C4-2B (cell line): ENCODE data around the gene ZBTB12.
"Not testable (repeated sequence)": the region's sequence is repeated elsewhere in the genome, so short reads cannot be mapped to it uniquely, and the experiment has no call there.

ENCODE experiments used
- CTCF ChIP-seq: fragments of 450-650 bp; conservative IDR thresholded peaks from 2 replicates; pipeline ENCODE4 v1.5.1; 2017; ENCODE audit warnings: mild to moderate bottlenecking
- ZFX ChIP-seq: fragments of 450-650 bp; IDR thresholded peaks from 2 replicates; pipeline ENCODE4 v1.6.1; 2017

DNA sequence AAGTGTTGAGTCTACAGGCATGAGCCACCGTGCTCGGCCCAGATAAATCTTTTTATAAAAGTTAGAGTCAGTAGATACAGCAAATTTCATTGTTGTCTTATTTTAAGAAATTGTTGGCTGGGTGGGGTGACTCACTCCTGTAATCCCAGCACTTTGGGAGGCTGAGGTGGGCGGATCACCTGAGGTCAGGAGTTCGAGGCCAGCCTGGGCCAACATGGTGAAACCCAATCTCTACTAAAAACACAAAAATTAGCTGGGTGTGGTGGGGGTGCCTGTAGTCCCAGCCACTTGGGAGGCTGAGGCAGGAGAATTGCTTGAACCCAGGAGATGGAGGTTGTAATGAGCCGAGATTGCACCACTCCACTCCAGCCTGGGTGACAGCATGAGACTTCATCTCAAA lies 6.4 kb upstream of the ZBTB12 start:
- TF ChIP-seq CTCF, ZFX: not testable (repeated sequence)
